Anterior cingulate cortex (tissue), 58 donors: ENCODE results near the gene ZNF212.

Source experiments
- DNase-seq, 58 donors: peaks; one replicate each; lab custom pipeline; 2025; lab: John Stamatoyannopoulos, UW

The ZNF212 gene

DNA sequence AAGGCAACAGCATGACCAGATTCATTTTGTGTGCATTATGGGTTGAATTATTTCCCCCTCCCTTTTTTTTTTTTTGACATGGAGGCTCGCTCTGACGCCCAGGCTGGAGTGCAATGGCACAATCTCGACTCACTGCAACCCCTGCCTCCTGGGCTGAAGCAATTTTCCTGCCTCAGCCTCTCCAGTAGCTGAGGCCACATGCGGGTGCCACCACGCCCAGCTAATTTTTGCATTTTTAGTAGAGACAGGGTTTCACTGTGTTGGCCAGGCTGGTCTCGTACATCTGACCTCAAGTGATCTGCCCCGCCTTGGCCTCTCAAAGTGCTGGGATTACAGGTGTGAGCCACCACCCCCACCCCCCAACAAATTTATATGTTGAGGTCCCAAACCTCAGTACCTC lies 64.6 kb downstream of the ZNF212 start:
- DNase-seq: no peak
